GM23338 (cell line): ENCODE data around the gene FAM171A2. TPM values are rescaled to one million over a fixed set of nuclear protein-coding genes. Genes with fewer than 3 reads are reported as not detected.

Experiments used
- ATAC-seq: fragments of 200-7000 bp; cut with Tn5 transposase; 3 replicates; pipeline ENCODE4 v1.9.1; 2020
- DNase-seq: peaks from one replicate; pipeline ENCODE4 v3.0.0-alpha.2; 2015; ENCODE audit warnings: low spot score
- H2AFZ ChIP-seq: fragments of 200-600 bp; sonication (generic); 2 replicates; pipeline ENCODE4 v1.8.0; 2016; ENCODE audit warnings: antibody characterized with exemption, mild to moderate bottlenecking, moderate library complexity
- H3F3A ChIP-seq: fragments of 200-600 bp; sonication (generic); replicated peaks from 2 replicates; pipeline ENCODE4 v1.8.0; 2017; ENCODE audit warnings: antibody characterized with exemption, mixed run types, low read depth
- H3K27ac ChIP-seq: fragments of 200-600 bp; sonication (generic); 2 replicates; pipeline ENCODE4 v1.6.1; 2016; ENCODE audit warnings: low read depth
- H3K27me3 ChIP-seq: fragments of 200-600 bp; sonication (generic); 2 replicates; pipeline ENCODE4 v1.8.0; 2016; ENCODE audit warnings: mild to moderate bottlenecking, mixed run types, moderate library complexity; ENCODE audit not compliant: insufficient read depth
- H3K36me3 ChIP-seq: fragments of 200-600 bp; sonication (generic); 2 replicates; pipeline ENCODE4 v1.8.0; 2016; ENCODE audit warnings: mild to moderate bottlenecking; ENCODE audit not compliant: insufficient read depth
- H3K4me1 ChIP-seq: fragments of 200-600 bp; sonication (generic); 2 replicates; pipeline ENCODE4 v1.8.0; 2016; ENCODE audit warnings: mild to moderate bottlenecking, moderate library complexity; ENCODE audit not compliant: insufficient read depth
- H3K4me2 ChIP-seq: fragments of 200-600 bp; sonication (generic); 2 replicates; pipeline ENCODE4 v1.7.1; 2017; ENCODE audit warnings: mixed run types
- H3K4me3 ChIP-seq: fragments of 200-600 bp; sonication (generic); 2 replicates; pipeline ENCODE4 v1.6.1; 2016; ENCODE audit warnings: mixed run types
- H3K79me2 ChIP-seq: fragments of 200-600 bp; sonication (generic); replicated peaks from 2 replicates; pipeline ENCODE4 v1.8.0; 2017; ENCODE audit warnings: mild to moderate bottlenecking; ENCODE audit not compliant: insufficient read depth
- H3K9me2 ChIP-seq: fragments of 200-600 bp; sonication (generic); 2 replicates; pipeline ENCODE4 v1.8.0; 2017; ENCODE audit not compliant: insufficient read depth
- H4K20me1 ChIP-seq: fragments of 200-600 bp; sonication (generic); replicated peaks from 2 replicates; pipeline ENCODE4 v1.8.0; 2017; ENCODE audit warnings: mild to moderate bottlenecking; ENCODE audit not compliant: insufficient read depth
- H3K27ac Mint-ChIP-seq: 2 replicates; pipeline ENCODE4 v1.8.0; 2020; ENCODE audit warnings: inconsistent platforms, mild to moderate bottlenecking, moderate library complexity, mixed read lengths
- H3K27me3 Mint-ChIP-seq: 3 replicates; pipeline ENCODE4 v1.8.0; 2022; ENCODE audit warnings: low read depth, mild to moderate bottlenecking, moderate library complexity, mixed read lengths, inconsistent platforms; ENCODE audit not compliant: insufficient read depth, poor library complexity
- H3K36me3 Mint-ChIP-seq: 3 replicates; pipeline ENCODE4 v1.8.0; 2021; ENCODE audit warnings: low read depth, mild to moderate bottlenecking, inconsistent platforms, moderate library complexity, mixed read lengths
- H3K4me1 Mint-ChIP-seq: 3 replicates; pipeline ENCODE4 v1.8.0; 2020; ENCODE audit warnings: mild to moderate bottlenecking, inconsistent platforms, mixed read lengths
- H3K4me3 Mint-ChIP-seq: 3 replicates; pipeline ENCODE4 v1.8.0; 2021; ENCODE audit warnings: moderate library complexity, mild to moderate bottlenecking, inconsistent platforms, mixed read lengths
- H3K9me3 Mint-ChIP-seq: 3 replicates; pipeline ENCODE4 v1.8.0; 2020; ENCODE audit warnings: moderate library complexity, mild to moderate bottlenecking, inconsistent platforms, mixed read lengths
- CREB1 ChIP-seq: fragments of 250-450 bp; sonication (Bioruptor Pico); IDR thresholded peaks from 2 replicates; pipeline ENCODE4 v1.5.0; 2020; ENCODE audit warnings: low read depth, mild to moderate bottlenecking, moderate library complexity
- EZH2 ChIP-seq: fragments of 200-600 bp; sonication (generic); IDR thresholded peaks from one replicate; pipeline ENCODE4 v1.8.0; 2017; ENCODE audit warnings: antibody characterized with exemption, mild to moderate bottlenecking, low read depth; ENCODE audit not compliant: unreplicated experiment
- EZH2phosphoT487 ChIP-seq: fragments of 200-600 bp; sonication (generic); IDR thresholded peaks from one replicate; pipeline ENCODE4 v1.8.1; 2018; ENCODE audit warnings: antibody characterized with exemption; ENCODE audit not compliant: unreplicated experiment
- NANOG ChIP-seq: IDR thresholded peaks from 2 replicates; pipeline ENCODE4 v1.6.1; 2016; ENCODE audit warnings: antibody characterized with exemption, borderline replicate concordance
- POLR2AphosphoS5 ChIP-seq: IDR thresholded peaks from 2 replicates; pipeline ENCODE4 v1.6.1; 2016; ENCODE audit warnings: antibody characterized with exemption, low read depth
- STAT1 ChIP-seq: IDR thresholded peaks from one replicate; pipeline ENCODE4 v1.6.1; 2016; ENCODE audit warnings: antibody characterized with exemption; ENCODE audit not compliant: unreplicated experiment
- ZNF114 ChIP-seq: fragments of 250-450 bp; sonication (Bioruptor Pico); IDR thresholded peaks from 2 replicates; pipeline ENCODE4 v1.5.0; 2020; ENCODE audit warnings: mild to moderate bottlenecking, moderate library complexity
- ZNF331 ChIP-seq: fragments of 250-450 bp; sonication (Bioruptor Pico); IDR thresholded peaks from 2 replicates; pipeline ENCODE4 v1.5.0; 2020; ENCODE audit warnings: low read depth, mild to moderate bottlenecking, moderate library complexity
- polyA plus RNA-seq: library from polyadenylated mRNA; unstranded; fragments of >200 nt; fragmentation: Nextera tagmentation; extraction: Ambion mirVana; gene quantifications from 2 replicates; pipeline ENCODE4 v1.2.1, GENCODE V29; 2016
- total RNA-seq: library from RNA; depleted of rRNA; stranded (reverse); fragments of >200 nt; shearing (Covaris generic); gene quantifications from 2 replicates; pipeline ENCODE4 v1.2.3, GENCODE V29; 2014
- TF ChIP-seq, protein P1 (sequence below): IDR thresholded peaks from one replicate; pipeline ENCODE4 v1.6.1; 2018; ENCODE audit warnings: antibody characterized with exemption; ENCODE audit not compliant: unreplicated experiment
- TF ChIP-seq, protein P2 (sequence below): IDR thresholded peaks from 2 replicates; pipeline ENCODE4 v1.6.1; 2016; ENCODE audit warnings: antibody characterized with exemption
- TF ChIP-seq, protein P3 (sequence below), 2 experiments: fragments of 200-600 bp in 1 of 2; sonication (generic) in 1 of 2; conservative IDR thresholded peaks; 2 replicates each; pipeline versions ENCODE4 v1.5.1 to v1.6.1; 2016 to 2017; ENCODE audit warnings: antibody characterized with exemption in 2 of 2, low read depth in 2 of 2, mild to moderate bottlenecking in 2 of 2, moderate library complexity in 1 of 2

Gene FAM171A2
- total and polyA plus RNA-seq, 2 experiments from 2014 or later = 4.1 to 35.4 TPM

DNA sequence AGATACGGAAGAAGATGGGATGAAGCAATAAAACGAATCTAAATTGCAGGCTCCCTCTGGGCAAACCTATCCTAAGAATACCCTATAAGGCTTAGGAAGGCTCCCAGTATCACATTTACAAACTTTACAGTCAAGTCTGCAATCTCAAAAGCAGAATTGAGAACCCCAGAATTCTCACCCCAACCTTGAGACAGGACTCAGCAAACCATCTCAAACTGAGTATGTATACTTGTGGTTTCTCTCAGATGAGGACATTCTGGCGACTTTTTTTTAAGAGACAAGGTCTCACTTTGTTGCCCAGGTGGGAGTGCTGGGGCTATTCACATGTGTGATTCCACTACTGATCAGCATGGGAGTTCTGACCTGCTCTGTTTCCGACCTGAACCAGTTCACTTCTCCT, 45.1 kb upstream of the FAM171A2 start (continued):
- TF ChIP-seq EZH2 (no peak), ZNF331 (CRISPR knock-in tag) (no peak), CREB1 (CRISPR knock-in tag) (no peak)
- TF ChIP-seq, protein P1, sequence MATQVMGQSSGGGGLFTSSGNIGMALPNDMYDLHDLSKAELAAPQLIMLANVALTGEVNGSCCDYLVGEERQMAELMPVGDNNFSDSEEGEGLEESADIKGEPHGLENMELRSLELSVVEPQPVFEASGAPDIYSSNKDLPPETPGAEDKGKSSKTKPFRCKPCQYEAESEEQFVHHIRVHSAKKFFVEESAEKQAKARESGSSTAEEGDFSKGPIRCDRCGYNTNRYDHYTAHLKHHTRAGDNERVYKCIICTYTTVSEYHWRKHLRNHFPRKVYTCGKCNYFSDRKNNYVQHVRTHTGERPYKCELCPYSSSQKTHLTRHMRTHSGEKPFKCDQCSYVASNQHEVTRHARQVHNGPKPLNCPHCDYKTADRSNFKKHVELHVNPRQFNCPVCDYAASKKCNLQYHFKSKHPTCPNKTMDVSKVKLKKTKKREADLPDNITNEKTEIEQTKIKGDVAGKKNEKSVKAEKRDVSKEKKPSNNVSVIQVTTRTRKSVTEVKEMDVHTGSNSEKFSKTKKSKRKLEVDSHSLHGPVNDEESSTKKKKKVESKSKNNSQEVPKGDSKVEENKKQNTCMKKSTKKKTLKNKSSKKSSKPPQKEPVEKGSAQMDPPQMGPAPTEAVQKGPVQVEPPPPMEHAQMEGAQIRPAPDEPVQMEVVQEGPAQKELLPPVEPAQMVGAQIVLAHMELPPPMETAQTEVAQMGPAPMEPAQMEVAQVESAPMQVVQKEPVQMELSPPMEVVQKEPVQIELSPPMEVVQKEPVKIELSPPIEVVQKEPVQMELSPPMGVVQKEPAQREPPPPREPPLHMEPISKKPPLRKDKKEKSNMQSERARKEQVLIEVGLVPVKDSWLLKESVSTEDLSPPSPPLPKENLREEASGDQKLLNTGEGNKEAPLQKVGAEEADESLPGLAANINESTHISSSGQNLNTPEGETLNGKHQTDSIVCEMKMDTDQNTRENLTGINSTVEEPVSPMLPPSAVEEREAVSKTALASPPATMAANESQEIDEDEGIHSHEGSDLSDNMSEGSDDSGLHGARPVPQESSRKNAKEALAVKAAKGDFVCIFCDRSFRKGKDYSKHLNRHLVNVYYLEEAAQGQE = no peak

DNA sequence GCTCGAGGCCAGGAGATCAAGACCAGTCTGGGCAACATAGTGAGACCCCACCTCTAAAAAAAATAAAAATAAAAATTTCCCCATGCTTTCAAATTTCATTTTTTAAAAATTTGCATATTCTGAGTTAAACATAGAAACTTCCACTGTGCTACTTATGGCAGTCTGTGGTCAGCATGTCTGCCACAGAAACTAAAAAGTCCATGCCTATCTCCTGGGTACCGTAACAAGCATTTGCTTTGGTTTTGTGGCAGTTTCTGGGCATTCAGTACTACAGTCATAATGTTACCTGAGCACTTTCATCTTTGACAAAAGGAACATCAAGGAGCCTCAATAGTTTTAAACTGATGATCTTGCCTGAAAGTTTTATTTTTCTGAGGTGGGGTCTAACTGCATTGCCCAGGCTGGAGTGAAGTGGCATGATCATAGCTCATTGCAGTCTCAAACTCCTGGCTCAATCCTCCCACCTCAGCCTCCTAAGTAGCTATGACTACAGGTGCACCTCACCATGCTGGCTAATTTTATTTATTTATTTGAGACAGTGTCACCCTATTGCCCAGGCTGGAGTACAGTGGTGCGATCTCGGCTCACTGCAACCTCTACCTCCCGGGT, 39.0 kb upstream of the FAM171A2 start:
- Mint-ChIP-seq H3K27ac (no peak overlapping the region), H3K36me3 (peaks cover 46% of the 10 kb centered on the region), H3K9me3 (no peaks in the 10 kb centered on the region), H3K4me1 (no peaks in the 10 kb centered on the region; the same call in 2 of the 3 replicates), H3K27me3 (peaks cover 7% of the 10 kb centered on the region), H3K4me3 (no peak overlapping the region)
- no peak for DNase-seq
- H3K9me2 ChIP-seq = no peaks in the 10 kb centered on the region
- ATAC-seq = no peak
- no peaks in the 10 kb centered on the region for H3K79me2 ChIP-seq
- H2AFZ ChIP-seq = no peak overlapping the region
- no peaks in the 10 kb centered on the region for H3K4me1 ChIP-seq
- no peaks in the 10 kb centered on the region for H3K27me3 ChIP-seq
- no peaks in the 10 kb centered on the region for H3F3A ChIP-seq
- no peak overlapping the region for H3K4me3 ChIP-seq
- peaks cover 20% of the 10 kb centered on the region for H3K36me3 ChIP-seq
- no peak overlapping the region for H3K27ac ChIP-seq
- peaks cover 11% of the 10 kb centered on the region; the same call in 1 of the 2 replicates for H4K20me1 ChIP-seq
- H3K4me2 ChIP-seq = no peak overlapping the region
- TF ChIP-seq POLR2AphosphoS5 = no peak
- no peak for TF ChIP-seq STAT1
- no peak for TF ChIP-seq ZNF114 (CRISPR knock-in tag)
- TF ChIP-seq, protein P2, sequence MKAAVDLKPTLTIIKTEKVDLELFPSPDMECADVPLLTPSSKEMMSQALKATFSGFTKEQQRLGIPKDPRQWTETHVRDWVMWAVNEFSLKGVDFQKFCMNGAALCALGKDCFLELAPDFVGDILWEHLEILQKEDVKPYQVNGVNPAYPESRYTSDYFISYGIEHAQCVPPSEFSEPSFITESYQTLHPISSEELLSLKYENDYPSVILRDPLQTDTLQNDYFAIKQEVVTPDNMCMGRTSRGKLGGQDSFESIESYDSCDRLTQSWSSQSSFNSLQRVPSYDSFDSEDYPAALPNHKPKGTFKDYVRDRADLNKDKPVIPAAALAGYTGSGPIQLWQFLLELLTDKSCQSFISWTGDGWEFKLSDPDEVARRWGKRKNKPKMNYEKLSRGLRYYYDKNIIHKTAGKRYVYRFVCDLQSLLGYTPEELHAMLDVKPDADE = no peak
- TF ChIP-seq, protein P1 = no peak
- TF ChIP-seq EZH2phosphoT487 = no peak
- no peak for TF ChIP-seq CREB1 (CRISPR knock-in tag)
- TF ChIP-seq EZH2 = no peak
- TF ChIP-seq NANOG = no peak
- TF ChIP-seq, protein P3, sequence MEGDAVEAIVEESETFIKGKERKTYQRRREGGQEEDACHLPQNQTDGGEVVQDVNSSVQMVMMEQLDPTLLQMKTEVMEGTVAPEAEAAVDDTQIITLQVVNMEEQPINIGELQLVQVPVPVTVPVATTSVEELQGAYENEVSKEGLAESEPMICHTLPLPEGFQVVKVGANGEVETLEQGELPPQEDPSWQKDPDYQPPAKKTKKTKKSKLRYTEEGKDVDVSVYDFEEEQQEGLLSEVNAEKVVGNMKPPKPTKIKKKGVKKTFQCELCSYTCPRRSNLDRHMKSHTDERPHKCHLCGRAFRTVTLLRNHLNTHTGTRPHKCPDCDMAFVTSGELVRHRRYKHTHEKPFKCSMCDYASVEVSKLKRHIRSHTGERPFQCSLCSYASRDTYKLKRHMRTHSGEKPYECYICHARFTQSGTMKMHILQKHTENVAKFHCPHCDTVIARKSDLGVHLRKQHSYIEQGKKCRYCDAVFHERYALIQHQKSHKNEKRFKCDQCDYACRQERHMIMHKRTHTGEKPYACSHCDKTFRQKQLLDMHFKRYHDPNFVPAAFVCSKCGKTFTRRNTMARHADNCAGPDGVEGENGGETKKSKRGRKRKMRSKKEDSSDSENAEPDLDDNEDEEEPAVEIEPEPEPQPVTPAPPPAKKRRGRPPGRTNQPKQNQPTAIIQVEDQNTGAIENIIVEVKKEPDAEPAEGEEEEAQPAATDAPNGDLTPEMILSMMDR (conservative IDR thresholded peaks at IDR 0.05; ENCODE audit: low read depth in 2 of 2) = no peak
- no peak for TF ChIP-seq ZNF331 (CRISPR knock-in tag)
